Cardiac septum (tissue), 1 donor: Measurements from ENCODE around the gene SPATC1L. TPM values are rescaled to one million over a fixed set of nuclear protein-coding genes. Genes with fewer than 3 reads are reported as not detected.
A peak's percentile ranks its signal among the peaks of the same experiment; 100 is the strongest.

ENCODE experiments used
- DNase-seq: peaks from one replicate; pipeline ENCODE4 v3.0.0-alpha.2; 2020; ENCODE audit warnings: low spot score
- intact Hi-C: fragments of 100-400 bp; cut with DNase I; formaldehyde crosslinking; loops from one replicate; pipeline ENCODE4 v1.14.0; 2022
- total RNA-seq: library from RNA; stranded (reverse); fragmentation: NEBNext Ultra II Directional; extraction: Animal tissue kit (Norgen Biotek cat#: 25700); gene quantifications from one replicate; pipeline ENCODE4 v1.2.1, GENCODE V29; 2021
- donor health status: DM: no; HTN: no; CAD: no.

SPATC1L gene
- total RNA-seq, 1 donor from 2014 or later = 7.3 TPM

GRCh38 chr21:46128106-46128932 is 55.9 kb downstream of the SPATC1L start:
- peak; percentile 80 for DNase-seq

GRCh38 chr21:46127239-46128105 is 56.8 kb downstream of the SPATC1L start:
- intact Hi-C loops = loop anchor here (10.0 kb wide), 1 partner anchor 133 kb away; no protein-coding TSS in a partner anchor
- DNase-seq = no peak

More at GRCh38 chr21:46128106-46128932, 55.9 kb downstream of the SPATC1L start:
- intact Hi-C loops = loop anchor here (10.0 kb wide), 1 partner anchor 134 kb away; no protein-coding TSS in a partner anchor

GRCh38 chr21:46126309-46127238 is 57.7 kb downstream of the SPATC1L start:
- DNase-seq = peak; percentile 74

GRCh38 chr21:46125846-46126301 is 58.4 kb downstream of the SPATC1L start:
- DNase-seq = peak; percentile 69
- intact Hi-C loops = loop anchor here (10.0 kb wide), 1 partner anchor 131 kb away; no protein-coding TSS in a partner anchor

More at GRCh38 chr21:46126309-46127238, 57.7 kb downstream of the SPATC1L start:
- intact Hi-C loops = loop anchor here (10.0 kb wide), 1 partner anchor 132 kb away; no protein-coding TSS in a partner anchor

GRCh38 chr21:46124926-46125845 is 59.1 kb downstream of the SPATC1L start:
- intact Hi-C loops = loop anchor here (10.0 kb wide), 1 partner anchor 130 kb away; no protein-coding TSS in a partner anchor
- DNase-seq = peak; percentile 68

GRCh38 chr21:46124083-46124925 is 60.0 kb downstream of the SPATC1L start:
- intact Hi-C loops = loop anchor here (10.0 kb wide), 1 partner anchor 130 kb away; no protein-coding TSS in a partner anchor
- peak; percentile 33 for DNase-seq

GRCh38 chr21:46122758-46123683 is 61.2 kb downstream of the SPATC1L start:
- intact Hi-C loops = loop anchor here (10.0 kb wide), 1 partner anchor 128 kb away; no protein-coding TSS in a partner anchor
- DNase-seq = peak; percentile 51

GRCh38 chr21:46122237-46122671 is 62.0 kb downstream of the SPATC1L start:
- DNase-seq = peak; percentile 50
- intact Hi-C loops = loop anchor here (10.0 kb wide), 1 partner anchor 127 kb away; no protein-coding TSS in a partner anchor

- DNase-seq = peak; percentile 71
- intact Hi-C loops = loop anchor here (10.0 kb wide), 1 partner anchor 127 kb away; no protein-coding TSS in a partner anchor
Measured at GRCh38 chr21:46121286-46122221, 62.7 kb downstream of the SPATC1L start.

GRCh38 chr21:46120301-46121285 is 63.7 kb downstream of the SPATC1L start:
- intact Hi-C loops = loop anchor here (10.0 kb wide), 1 partner anchor 126 kb away; no protein-coding TSS in a partner anchor
- peak; percentile 63 for DNase-seq

- intact Hi-C loops = loop anchor here (10.0 kb wide), 1 partner anchor 125 kb away; no protein-coding TSS in a partner anchor
- peak; percentile 49 for DNase-seq
Measured at GRCh38 chr21:46119637-46120271, 64.5 kb downstream of the SPATC1L start.

- intact Hi-C loops = no loop called here
Measured at GRCh38 chr21:46119144-46119636, 65.1 kb downstream of the SPATC1L start.

More at GRCh38 chr21:46119144-46119636, 65.1 kb downstream of the SPATC1L start:
- peak; percentile 62 for DNase-seq
